GM12892 (cell line): Measurements from ENCODE around the gene ANAPC2.

Experiments
- POLR2A ChIP-seq: IDR thresholded peaks from 2 replicates; pipeline ENCODE4 v1.6.1; 2011; ENCODE audit warnings: low read depth, low read length, control low read depth
- POLR2AphosphoS5 ChIP-seq: IDR thresholded peaks from 2 replicates; pipeline ENCODE4 v1.6.1; 2011; ENCODE audit warnings: low read depth, low read length, control low read depth
- TAF1 ChIP-seq: IDR thresholded peaks from 2 replicates; pipeline ENCODE4 v1.6.1; 2011; ENCODE audit warnings: low read depth, mild to moderate bottlenecking, control low read depth, low read length, borderline replicate concordance

DNA sequence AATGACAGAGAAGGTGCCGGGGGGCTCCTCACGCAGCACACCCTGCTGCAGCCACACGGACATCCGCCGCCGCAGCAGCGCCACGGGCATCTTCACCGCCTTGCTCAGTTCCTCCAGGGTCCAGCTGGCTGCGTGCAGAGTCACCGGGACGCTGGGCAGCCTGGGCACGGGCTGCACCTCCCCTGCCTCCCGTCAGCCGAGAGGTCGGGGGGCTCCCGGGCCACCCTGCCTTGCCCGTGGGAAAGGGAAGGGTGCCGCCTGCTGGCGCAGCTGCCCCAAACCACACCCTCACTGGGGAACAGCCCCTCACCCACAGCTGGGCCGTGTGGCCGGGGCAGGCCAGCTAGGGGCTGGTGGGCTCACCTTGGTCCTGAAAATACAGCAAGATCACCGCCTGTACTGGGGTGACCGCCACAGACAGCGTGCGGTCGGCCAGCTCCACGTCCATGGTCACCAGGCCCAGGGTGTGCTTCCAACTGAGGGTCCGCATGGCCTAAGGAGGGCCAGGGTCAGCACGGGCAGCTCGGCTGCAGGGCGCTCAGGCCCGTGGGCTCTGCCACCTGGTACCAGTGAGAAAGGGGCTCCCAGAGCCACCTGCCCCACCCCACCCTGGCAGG is 12.9 kb downstream of the ANAPC2 start:
- TF ChIP-seq POLR2A (no peak; the same call in 1 of the 2 replicates), TAF1 (no peak), POLR2AphosphoS5 (no peak)
